Measurements from ENCODE around the gene HTR4.

DNA sequence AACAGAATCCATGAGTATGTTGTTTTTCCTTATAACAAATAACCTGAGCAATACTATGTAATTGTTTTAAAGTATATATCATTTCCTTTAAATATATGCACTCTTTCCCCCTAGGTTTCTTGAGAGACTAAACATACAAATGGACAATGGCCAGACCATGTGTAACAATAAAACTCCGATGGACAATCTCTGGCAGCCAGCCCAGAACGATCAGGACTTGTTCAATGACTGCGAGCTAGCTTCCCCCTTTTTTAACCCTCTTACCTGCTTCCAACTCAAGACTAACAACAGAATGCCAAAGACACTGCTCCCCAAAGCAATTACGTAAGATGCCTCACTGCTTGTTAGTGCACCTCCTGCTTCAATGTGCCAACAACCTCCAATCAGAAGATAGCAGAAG, 94.9 kb downstream of the HTR4 start:
- TF ChIP-seq CTCF (IDR thresholded peaks at IDR 0.05), result no peak
- TF ChIP-seq POLR2A (IDR thresholded peaks at IDR 0.05), result no peak
- no peak for TF ChIP-seq POLR2AphosphoS5 (IDR thresholded peaks at IDR 0.05)
- TF ChIP-seq EP300 (IDR thresholded peaks at IDR 0.05), result no peak
